NCI-H187 treated with DMSO at 0.1 percent for 48 hours (cell line): Measurements from ENCODE around the gene PRSS2.
"Not testable (repeated sequence)": the region's sequence is repeated elsewhere in the genome, so short reads cannot be mapped to it uniquely, and the experiment has no call there.

Experiments used
- DNase-seq: peaks from one replicate; lab custom pipeline; 2025; lab: John Stamatoyannopoulos, UW

The PRSS2 gene

DNA sequence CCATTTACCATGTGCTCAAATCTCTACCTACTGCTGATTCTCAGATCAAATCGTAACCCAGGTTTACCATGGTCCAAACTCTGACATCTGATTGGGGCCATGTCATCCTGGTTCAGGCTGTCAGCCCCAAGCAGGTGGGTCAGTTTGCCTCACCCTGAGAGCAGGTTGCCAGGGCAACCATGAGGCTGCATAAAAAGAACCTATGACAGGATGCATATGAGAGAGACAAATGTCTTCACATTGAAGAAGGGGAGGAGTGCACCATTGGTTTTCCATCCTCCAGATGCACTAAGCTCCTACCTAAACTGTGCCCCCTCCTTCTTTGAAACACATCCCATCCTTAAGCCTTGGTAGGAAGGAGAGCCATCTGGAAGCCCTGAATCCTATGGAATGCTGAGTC is 11.3 kb upstream of the PRSS2 start:
- peak; percentile 35 for DNase-seq

DNA sequence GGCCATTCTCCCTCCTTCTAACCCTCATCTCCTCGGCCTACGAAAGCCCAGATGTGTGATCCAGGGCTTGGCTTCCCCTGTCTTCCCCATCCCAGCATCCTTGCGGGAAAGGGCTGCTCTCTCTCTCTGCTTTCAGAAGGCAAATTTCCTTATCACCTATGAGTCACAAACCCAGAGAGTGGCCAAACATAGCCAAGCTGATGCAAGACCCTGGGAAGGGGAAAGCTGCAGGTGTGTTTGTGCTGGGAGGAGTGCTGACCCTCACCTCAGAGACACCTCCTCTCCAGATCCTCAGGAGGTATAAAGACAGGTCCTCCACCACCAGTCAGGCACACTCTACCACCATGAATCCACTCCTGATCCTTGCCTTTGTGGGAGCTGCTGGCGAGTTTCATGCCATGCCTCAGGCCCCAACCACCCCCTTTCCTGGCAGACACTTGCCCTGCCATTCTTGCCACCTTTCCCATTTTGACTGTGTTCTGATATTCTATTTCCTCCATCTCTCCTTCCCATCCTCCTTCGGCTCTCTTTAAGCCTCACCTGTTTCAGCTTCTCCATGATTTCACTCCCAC is 10.6 kb upstream of the PRSS2 start:
- DNase-seq: peak; percentile 52

DNA sequence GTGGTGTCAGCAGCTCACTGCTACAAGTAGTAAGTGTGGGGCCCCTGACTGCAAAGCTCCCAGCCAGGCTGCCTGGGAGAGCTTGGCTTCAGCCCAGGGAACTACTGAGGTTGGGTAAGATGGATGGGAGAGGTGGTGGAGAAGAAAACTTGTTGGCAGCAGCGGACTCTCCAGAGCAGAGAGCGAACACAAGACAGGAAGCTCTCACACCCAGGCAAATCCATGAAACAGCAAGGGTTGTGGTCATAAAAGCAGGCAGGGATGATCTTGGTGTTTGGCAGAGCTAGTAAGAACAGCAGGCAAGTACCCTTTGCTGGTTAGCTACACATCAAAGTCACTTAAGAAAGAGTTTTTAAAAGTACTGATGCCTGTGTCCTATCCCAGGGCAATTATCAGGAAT is 9.2 kb upstream of the PRSS2 start:
- not testable (repeated sequence) for DNase-seq

DNA sequence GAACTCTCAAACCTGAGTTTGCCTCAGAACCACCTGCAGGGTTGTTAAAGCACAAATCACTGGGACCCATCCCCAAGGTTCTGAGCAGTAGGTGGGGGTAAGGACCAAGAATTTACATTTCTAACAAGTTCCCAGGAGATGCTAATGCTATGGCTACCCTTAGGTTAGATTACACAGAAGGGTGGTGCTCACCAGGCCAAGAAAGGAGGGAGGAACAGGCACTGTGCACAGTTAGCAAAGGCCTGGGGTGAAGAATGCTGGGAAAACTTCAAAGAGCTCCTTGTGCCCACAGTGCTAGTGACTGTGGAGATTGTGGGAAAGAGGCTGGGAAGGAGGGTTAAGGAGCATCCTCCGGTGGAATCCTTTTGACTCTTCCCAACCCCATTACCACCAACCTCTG is 8.7 kb upstream of the PRSS2 start:
- no peak for DNase-seq

DNA sequence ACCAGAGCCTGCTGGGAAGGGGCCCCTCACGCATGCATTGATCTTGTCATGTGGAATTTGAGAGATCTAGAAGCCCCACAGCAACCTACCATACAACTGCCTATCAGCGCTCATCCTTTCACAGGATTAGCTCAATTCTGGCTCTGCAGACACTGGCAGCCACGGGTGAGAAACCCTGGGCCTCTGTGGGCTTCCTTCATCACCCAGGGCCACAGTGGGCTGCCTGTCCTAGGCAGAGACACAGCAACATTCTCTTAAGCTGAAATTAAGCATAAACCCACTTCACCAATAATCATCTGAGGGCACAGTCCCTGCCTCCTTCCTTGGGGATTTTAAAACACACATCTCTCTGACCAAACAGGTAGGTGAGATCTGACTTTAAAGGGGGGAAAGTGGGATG is 3.3 kb upstream of the PRSS2 start:
- DNase-seq: no peak

DNA sequence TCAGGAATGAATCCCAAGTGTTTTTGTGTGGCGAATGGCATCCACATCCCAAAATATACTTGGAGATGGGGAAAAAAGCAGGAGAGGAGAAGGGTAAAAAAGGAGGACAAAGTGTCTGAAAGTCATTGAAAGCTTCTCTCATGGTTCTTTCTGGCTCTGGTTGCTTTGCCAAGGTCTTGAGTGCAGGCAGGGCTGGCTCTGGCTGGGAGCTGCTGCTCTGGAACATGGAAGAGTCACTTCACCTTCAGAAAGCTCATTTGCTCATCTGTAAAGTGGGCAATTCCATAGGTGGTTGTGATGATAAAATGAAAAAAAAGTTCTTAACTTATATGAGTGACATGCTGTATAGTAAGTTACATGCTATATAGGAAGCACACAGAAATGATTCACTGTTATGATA is 2.9 kb upstream of the PRSS2 start:
- no peak for DNase-seq

DNA sequence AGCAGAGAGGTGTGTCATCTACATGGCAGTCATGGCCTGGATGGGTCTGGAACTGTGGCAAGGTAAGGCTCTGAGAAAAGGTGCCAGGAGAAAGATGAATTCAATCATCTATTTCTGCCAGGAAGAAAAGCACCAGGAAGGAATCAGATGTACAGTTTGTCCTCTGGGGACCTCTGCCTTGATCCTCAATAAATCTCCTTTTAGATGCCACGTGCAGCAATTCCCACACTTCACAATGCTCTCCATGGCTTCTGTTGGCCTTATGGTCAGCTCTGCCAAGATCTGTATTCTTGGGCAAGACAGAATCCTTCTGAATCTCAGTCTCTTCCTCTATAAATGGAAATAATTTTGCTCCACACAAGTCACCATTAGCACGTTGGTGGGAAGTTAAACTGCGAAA is 1.9 kb upstream of the PRSS2 start:
- DNase-seq: not testable (repeated sequence)

DNA sequence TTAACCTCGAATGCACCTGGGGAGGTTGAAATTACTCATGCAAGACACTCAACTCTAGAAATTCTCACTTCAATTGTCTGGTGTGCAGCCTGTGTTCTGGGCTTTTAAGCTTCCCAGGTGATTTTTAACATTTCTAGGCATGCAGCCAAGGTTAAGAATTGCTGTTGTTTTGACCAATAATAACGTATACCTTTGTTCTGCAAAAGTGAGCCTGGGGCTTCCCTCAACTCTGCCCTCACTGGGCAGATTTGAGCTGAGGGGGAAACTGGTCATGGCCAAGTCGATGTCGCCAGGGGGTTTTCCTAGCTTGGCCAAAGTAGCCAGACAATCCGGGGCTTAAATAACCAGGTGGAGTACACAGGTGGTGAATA is 568 bp downstream of the PRSS2 start:
- no peak for DNase-seq

DNA sequence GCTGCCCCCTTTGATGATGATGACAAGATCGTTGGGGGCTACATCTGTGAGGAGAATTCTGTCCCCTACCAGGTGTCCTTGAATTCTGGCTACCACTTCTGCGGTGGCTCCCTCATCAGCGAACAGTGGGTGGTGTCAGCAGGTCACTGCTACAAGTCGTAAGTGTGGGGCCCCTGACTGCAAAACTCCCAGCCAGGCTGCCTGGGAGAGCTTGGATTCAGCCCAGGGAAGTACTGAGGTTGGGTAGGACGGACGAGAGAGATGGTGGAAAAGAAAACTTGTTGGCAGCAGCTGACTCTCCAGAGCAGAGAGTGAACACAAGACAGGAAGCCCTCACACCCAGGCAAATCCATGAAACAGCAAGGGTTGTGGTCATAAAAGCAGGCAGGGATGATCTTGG is 1.3 kb downstream of the PRSS2 start:
- no peak for DNase-seq

DNA sequence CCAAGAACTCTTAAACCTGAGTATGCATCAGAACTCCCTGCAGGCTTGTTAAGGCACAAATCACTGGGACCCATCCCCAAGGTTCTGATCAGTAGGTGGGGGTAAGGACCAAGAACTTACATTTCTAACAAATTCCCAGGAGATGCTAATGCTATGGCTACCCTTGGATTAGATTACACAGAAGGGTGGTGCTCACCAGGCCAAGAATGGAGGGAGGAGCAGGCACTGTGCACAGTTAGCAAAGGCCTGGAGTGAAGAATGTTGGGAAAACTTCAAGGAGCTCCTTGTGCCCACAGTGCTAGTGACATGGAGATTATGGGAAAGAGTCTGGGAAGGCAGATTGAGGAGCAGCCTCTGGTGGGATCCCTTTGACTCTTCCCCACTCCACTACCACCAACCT is 1.9 kb downstream of the PRSS2 start:
- DNase-seq: no peak

DNA sequence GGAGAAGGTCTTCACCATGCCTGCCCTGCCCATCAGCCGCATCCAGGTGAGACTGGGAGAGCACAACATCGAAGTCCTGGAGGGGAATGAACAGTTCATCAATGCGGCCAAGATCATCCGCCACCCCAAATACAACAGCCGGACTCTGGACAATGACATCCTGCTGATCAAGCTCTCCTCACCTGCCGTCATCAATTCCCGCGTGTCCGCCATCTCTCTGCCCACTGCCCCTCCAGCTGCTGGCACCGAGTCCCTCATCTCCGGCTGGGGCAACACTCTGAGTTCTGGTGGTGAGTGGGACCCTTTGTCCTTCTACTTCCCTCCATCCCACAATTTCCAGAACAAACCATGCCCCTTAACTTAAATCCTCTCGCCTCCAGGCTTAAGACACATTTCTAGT is 2.5 kb downstream of the PRSS2 start:
- no peak for DNase-seq

DNA sequence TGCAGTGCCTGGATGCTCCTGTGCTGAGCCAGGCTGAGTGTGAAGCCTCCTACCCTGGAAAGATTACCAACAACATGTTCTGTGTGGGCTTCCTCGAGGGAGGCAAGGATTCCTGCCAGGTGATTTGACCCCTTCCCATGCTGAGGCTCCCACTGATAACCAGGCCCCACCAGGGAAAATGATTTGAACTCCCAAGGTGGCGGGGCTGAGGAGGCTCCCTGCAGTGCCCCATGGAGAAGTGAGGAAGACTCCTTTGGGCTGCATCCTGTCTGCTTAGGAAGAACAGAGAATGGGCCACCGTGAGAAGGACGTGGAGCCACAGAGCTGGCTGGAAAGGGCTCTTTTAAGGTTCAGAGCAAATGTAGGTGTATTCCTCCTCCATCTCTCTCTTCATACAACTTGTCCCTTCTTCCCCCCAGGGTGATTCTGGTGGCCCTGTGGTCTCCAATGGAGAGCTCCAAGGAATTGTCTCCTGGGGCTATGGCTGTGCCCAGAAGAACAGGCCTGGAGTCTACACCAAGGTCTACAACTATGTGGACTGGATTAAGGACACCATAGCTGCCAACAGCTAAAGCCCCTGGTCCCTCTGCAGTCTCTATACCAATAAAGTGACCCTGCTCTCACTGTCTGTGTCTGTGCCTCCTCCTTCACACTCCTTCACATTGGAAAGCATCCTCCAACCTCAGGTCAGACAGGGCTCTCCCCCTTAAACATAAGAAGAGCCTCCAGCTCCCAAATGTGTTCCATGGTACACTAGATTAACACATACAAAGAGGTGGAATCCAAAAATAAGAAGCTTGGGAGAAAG is 3.4 kb downstream of the PRSS2 start:
- DNase-seq: no peak

DNA sequence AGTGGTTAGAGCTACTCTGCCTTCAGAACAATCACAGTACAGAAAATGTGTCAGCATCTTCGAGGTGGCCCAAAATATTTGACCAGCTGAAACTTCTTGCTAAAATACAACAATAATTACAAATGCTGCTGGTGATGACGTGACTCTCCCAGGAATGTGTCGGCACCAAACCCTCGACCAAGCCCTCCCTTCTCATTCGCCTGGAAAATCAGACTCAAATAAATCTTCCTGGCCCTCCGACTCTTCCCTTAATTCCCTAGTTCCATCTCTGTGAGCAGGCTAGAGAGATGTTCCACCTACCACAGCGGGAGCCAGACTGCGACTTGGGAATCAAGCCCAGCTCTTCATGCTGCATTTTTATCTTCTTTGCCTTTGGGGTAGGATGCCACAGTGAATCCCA is 4.1 kb downstream of the PRSS2 start:
- no peak for DNase-seq

DNA sequence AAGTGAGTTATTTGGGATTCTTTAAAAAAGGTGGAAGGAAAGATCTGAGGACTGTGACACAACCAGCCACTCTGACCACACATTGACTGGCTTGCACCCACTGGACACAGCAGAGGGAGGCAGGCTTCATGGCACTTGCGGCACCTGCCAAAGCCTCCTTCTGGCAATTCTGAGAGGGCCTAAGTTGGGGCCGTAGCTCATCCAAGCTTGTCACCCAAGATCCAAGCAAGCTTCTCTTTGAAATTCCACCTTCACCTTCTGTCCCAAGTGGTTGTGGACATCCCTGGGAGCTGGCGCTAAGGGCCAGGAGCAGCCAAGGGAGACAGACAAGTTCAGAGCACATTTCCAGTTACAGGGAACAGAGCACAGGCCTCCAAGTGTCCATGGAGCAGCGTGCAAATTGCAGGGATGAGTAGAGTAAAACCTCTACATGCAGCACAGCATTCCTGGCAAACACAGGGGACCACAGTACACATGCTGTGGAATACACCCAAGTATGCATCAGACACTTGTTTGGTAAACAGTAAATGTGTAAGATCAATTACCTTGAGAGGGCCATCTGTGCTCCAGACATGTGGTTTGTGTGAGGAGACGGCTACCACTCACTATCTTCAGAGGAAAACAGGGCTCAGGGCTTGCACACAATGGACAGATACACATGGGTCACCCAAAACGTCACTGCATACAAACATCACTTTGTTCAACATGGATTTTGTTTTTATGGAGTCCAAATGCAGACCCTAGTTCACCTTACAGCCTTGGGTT is 4.8 kb downstream of the PRSS2 start:
- DNase-seq: not testable (repeated sequence)

DNA sequence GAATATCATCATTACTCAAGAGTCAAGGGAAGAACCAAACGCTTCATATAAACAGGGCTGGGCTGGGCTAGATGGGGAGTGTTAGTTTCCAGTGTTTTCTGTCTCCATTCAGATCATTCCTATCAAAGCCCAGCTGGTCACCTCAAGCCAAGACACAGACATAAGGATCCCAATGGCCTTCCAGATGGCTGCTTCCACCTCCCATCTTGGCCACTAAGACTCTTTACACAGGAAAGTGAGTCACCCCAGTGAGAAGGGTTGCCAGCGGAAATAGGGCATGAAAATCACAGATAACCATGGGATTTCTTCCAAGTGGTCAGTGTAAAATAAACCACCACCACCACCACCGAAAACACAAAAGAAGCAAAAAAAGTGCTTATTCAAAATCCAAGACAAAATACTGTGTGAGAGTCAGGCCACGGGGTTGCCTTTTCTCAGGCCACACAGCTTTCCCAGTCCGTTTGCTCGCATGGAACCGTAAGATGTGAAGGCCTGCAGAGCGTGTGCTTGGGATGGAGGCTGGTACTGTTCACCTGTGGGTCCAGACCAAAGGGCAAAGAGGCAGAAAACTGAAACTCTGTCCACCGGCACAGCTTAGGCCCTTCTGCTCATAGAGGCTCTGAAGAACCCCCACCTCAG is 5.6 kb downstream of the PRSS2 start:
- no peak for DNase-seq

DNA sequence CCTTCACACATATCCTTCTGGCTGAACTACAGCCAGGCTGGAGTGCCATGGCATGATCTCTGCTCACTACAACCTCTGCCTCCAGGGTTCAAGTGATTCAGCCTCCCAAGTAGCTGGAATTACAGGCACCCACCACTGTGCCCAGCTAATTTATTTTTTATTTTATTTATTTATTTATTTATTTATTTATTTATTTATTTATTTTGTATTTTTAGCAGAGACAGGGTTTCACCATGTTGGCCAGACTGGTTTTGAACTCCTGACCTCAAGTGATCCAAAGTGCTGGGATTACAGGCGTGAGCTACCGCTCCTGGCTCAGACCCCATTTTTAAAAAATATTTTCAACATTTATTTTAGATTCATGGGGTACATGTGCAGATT is 6.1 kb downstream of the PRSS2 start:
- not testable (repeated sequence) for DNase-seq

DNA sequence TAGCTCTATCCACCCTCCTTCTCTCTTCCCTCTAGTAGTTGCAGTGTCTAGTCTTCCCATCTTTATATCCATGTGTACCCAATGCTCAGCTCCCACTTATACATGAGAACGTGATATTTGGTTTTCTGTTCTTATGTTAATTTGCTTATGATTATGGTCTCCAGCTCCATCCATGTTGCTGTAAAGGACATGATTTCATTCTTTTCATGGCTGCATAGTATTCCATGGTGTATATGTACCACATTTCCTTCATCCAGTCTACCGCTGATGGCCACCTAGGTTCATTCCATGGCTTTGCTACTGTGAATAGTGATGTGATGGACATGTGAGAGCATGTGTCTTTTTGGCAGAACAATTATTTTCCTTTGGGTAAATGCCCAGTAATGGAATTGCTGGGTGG is 6.5 kb downstream of the PRSS2 start:
- no peak for DNase-seq

DNA sequence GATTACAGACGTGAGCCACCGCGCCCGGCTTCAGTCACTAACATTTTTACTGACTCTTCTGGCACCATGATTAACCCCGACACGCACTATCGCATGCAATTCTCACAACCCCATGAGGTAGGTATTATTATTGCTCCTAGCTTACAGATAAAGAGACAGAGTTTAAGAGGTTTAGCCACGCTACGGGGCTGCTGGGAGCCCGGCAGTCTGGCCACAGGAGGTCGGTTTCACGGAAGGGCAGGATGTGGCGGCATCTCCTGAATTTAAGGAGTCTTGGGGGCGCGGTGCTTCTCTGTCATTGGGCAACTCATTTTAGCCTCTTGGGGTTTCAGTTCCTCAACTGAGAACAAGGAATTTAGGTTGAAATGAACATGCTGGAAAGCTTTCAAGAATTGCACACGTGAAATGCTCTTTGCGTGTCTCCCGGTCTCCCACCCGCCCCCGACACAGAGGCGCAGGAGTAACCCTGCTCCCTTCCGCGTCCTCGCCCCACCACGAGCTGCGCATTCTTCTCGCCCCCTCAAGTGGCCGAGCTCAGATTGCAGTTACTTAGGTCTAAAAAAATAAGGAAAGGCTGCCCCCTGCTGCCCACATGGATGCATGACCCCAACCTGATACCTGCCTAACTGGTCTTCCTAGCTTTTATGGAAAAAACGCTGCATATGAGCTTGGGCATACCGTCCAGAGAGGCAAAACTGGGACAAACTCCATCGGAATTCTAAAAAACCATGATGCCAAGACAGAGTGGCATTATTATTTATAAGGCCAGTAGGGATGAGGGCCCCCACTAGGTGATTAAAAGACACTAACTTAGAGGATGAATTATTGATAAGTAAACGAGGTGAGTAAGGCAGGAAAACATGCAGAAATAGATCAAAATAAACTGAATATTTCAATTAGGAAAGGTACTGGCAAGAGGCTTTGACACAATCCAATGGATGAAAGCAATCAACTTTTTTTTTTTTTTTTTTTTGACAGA is 12.4 kb downstream of the PRSS2 start:
- DNase-seq: peak; percentile 77

DNA sequence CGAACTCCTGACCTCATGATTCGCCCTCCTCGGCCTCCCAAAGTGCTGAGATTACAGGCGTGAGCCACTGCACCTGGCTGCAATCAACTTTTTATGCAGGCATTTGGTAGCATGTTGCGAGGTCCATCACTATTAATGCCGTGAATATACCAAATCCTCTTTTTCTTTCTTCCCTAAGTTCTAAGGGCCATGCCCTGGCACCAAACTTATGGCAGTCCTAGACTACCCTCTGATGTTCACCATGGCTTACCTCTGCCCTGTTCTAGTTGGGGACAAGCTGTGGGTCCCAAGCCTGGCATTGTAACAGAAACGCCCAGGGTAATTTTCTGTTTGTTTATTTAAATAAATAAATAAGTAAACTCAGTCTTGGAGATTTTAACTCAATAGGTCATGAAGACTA is 13.3 kb downstream of the PRSS2 start:
- no peak for DNase-seq

DNA sequence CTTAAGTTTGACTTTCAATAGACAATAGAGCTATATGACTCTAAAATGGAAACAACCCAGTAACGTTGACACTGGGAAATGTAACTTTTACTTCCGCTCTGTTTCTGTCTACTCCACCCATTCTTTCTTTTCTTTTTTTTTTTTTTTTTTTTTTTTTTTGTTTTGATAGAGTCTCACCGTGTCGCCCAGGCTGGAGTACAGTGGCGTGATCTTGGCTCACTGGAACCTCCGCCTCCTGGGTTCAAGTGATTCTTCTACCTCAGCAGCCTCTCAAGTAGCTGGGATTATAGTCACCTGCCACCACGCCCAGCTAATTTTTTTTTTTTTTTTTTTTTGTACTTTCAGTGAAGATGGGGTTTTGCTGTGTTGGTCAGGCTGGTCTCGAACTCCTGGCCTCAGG is 13.9 kb downstream of the PRSS2 start:
- no peak for DNase-seq

DNA sequence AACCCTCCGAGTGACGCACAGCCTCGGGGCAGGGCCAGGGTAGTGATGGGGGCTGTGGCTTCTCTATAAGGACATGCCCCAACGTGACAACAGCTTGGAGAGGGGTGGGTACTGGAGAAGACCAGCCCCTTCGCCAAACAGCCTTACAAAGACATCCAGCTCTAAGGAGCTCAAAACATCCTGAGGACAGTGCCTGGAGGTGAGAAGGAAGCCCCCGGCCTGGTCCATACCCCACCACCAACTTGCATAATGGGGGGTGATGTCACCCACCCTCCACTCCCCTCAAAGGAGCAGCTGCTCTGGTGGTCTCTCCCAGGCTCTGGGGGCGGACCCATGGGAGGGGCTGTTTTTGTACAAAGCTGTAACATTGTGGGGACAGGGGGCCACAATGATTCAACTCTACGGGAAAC is 15.1 kb downstream of the PRSS2 start:
- DNase-seq: no peak
